Measurements from ENCODE around the gene ZNF248. TPM values are rescaled to one million over a fixed set of nuclear protein-coding genes. Genes with fewer than 3 reads are reported as not detected.

The ZNF248 gene
- total and polyA plus RNA-seq, 2 experiments from 2014 or later: 6.8 to 13.7 TPM

DNA sequence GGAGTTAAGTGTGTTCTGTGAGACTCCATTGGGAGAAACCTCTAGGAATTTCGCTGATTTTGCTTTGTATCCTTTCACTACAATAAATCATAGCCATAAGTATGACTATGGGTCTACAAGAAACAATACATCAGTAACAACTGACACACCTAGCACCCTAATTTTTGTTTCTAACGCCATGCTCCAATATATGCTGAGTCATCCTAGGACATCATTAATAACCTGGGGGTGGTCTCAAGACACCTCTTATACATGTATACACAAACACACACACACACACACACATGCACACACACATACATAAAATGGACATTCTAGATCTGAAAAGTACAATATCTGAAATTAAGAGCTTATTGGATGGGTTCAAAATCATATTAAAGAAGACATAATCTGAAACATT, 18.2 kb downstream of the ZNF248 start:
- Histone ChIP-seq H3K9me2 (ENCODE audit: insufficient read depth) (no peaks in the 10 kb centered on the region), H3K4me1 (ENCODE audit: insufficient read depth) (no peaks in the 10 kb centered on the region), H3F3A (ENCODE audit: insufficient read depth) (no peaks in the 10 kb centered on the region), H3K4me2 (ENCODE audit: unreplicated experiment) (no peak overlapping the region), H3K79me2 (ENCODE audit: insufficient read depth) (peaks cover 5% of the 10 kb centered on the region; the same call in 1 of the 2 replicates), H3K4me3 (no peak overlapping the region), H3K36me3 (ENCODE audit: low read depth) (peaks cover 7% of the 10 kb centered on the region), H3K27ac (no peak overlapping the region), H2AFZ (no peak overlapping the region), H3K9me3 (ENCODE audit: low read depth) (no peaks in the 10 kb centered on the region), H4K20me1 (ENCODE audit: insufficient read depth) (no peaks in the 10 kb centered on the region), H3K9ac (no peak overlapping the region), H3K27me3 (replicated peaks; ENCODE audit: insufficient read depth) (no peaks in the 10 kb centered on the region)
- no peak for TF ChIP-seq EZH2 (IDR thresholded peaks at IDR 0.05; ENCODE audit: insufficient read depth, poor library complexity, severe bottlenecking)
- no peak for TF ChIP-seq EZH2phosphoT487 (IDR thresholded peaks at IDR 0.05; ENCODE audit: insufficient read depth, low read depth)
- in situ Hi-C loops (cut with MboI): no loop called here
- 89 to 98% methylated on average over 2 of the region's 2 CpGs for WGBS, 2 experiments (ENCODE audit: low coverage in 1 of 2, low lambda C conversion rate in 2 of 2, missing lambda C conversion rate in 2 of 2)
- no peak for DNase-seq

DNA sequence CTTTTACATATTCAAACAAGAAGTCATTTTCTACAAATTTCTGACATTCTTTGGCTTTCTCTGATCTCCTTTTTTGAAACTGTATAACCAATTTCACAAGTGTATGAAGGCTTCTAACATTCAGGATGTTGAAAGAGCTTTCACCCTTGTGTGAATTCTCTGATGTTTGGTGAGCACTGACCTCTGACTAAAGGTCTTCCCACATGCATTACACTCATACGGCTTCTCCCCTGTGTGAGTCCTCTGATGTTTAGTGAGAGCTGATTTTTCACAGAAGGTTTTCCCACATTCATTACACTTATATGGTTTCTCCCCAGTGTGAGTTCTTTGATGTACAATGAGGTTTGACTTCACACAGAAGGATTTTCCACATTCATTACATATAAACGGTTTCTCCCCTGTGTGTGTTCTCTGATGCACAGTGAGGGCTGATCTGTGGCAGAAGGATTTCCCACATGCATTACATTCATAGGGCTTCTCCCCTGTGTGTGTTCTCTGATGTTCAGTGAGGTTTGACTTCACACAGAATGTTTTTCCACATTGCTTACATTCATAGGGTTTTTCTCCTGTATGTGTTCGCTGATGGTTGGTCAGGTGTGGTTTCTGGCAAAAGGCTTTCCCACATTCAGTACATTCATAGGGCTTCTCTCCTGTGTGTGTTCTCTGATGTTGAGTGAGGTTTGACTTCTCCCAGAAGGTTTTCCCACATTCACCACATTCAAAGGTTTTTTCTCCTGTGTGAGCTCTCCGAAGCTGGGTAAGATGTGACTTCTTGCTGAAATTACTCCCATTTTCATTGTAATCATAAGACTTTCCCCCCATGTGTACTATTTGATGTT, 25.7 kb downstream of the ZNF248 start:
- H3K9ac ChIP-seq: no peak overlapping the region
- no peaks in the 10 kb centered on the region for H3F3A ChIP-seq (ENCODE audit: insufficient read depth)
- DNase-seq: peak; percentile 3
- H3K4me2 ChIP-seq (ENCODE audit: unreplicated experiment): no peak overlapping the region
- H3K27ac ChIP-seq: no peak overlapping the region
- H3K79me2 ChIP-seq (ENCODE audit: insufficient read depth): no peaks in the 10 kb centered on the region
- no peak for TF ChIP-seq EZH2 (IDR thresholded peaks at IDR 0.05; ENCODE audit: insufficient read depth, poor library complexity, severe bottlenecking)
- TF ChIP-seq EZH2phosphoT487 (IDR thresholded peaks at IDR 0.05; ENCODE audit: insufficient read depth, low read depth): no peak
- no peak overlapping the region for H3K4me3 ChIP-seq
- H3K36me3 ChIP-seq (ENCODE audit: low read depth): peaks cover 56% of the 10 kb centered on the region
- H3K4me1 ChIP-seq (ENCODE audit: insufficient read depth): no peaks in the 10 kb centered on the region
- no peaks in the 10 kb centered on the region for H3K9me2 ChIP-seq (ENCODE audit: insufficient read depth)
- no peaks in the 10 kb centered on the region for H4K20me1 ChIP-seq (ENCODE audit: insufficient read depth)
- WGBS, 2 experiments (ENCODE audit: low coverage in 1 of 2, low lambda C conversion rate in 2 of 2, missing lambda C conversion rate in 2 of 2): 97 to 99% methylated on average over 4 of the region's 4 CpGs
- H3K9me3 ChIP-seq (ENCODE audit: low read depth): peaks cover 4% of the 10 kb centered on the region
- in situ Hi-C loops (cut with MboI): no loop called here
- H3K27me3 ChIP-seq (replicated peaks; ENCODE audit: insufficient read depth): no peaks in the 10 kb centered on the region
- no peak overlapping the region for H2AFZ ChIP-seq

DNA sequence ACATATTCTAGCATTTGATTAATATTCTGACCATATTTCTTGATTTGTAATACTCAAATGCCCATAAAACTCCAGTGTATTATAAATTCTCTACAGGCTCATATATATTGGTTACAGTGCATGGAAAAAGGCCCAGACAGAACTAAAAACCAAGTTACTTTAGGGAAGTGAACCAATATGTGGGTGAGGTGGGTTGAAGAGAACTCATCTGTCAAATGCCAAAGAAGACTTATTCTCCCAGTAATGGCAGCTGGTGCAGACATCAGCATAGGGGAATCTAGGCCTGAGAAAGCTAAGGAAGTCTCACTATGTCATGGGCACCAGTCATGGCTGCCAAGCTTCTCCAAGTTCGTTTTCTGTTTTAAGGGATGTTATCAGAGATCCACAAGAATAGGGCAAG, 30.6 kb downstream of the ZNF248 start:
- Histone ChIP-seq H3K27me3 (replicated peaks; ENCODE audit: insufficient read depth) (no peaks in the 10 kb centered on the region), H3K9ac (no peak overlapping the region), H3K79me2 (ENCODE audit: insufficient read depth) (no peaks in the 10 kb centered on the region), H3K27ac (no peak overlapping the region), H3K36me3 (ENCODE audit: low read depth) (peaks cover 30% of the 10 kb centered on the region), H3K4me2 (ENCODE audit: unreplicated experiment) (no peak overlapping the region), H3F3A (ENCODE audit: insufficient read depth) (no peaks in the 10 kb centered on the region), H3K4me1 (ENCODE audit: insufficient read depth) (no peaks in the 10 kb centered on the region), H3K9me2 (ENCODE audit: insufficient read depth) (no peaks in the 10 kb centered on the region), H3K4me3 (no peak overlapping the region), H4K20me1 (ENCODE audit: insufficient read depth) (no peaks in the 10 kb centered on the region), H2AFZ (no peak overlapping the region), H3K9me3 (ENCODE audit: low read depth) (no peaks in the 10 kb centered on the region)
- TF ChIP-seq EZH2 (IDR thresholded peaks at IDR 0.05; ENCODE audit: insufficient read depth, poor library complexity, severe bottlenecking) (no peak), EZH2phosphoT487 (IDR thresholded peaks at IDR 0.05; ENCODE audit: insufficient read depth, low read depth) (no peak)
- 89 to 92% methylated on average over 1 of the region's 1 CpG for WGBS, 2 experiments (ENCODE audit: low coverage in 1 of 2, low lambda C conversion rate in 2 of 2, missing lambda C conversion rate in 2 of 2)
- in situ Hi-C loops (cut with MboI): no loop called here
- DNase-seq: no peak

DNA sequence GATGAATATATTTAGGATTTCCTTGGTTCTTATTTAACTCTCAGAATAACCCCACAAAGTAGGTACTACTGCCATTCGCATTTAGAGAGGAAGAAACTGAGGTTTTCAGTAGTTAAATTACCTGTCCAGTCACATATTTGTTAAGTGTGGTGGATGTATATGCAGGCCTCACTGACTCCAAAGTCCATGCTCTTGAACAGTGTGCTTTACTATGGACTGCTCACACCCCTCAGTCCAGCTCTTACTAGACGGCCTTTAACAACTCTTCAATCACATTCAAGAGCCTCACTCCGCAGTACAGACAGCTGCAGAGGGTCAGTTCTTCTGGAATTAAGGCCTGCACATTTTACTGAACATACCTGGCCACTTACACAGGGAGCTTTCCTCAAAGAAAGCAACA, 36.2 kb downstream of the ZNF248 start:
- Histone ChIP-seq H3K36me3 (ENCODE audit: low read depth) (no peaks in the 10 kb centered on the region; the same call in 1 of the 2 replicates), H3K9me3 (ENCODE audit: low read depth) (no peaks in the 10 kb centered on the region), H3K9ac (no peak overlapping the region), H3K79me2 (ENCODE audit: insufficient read depth) (no peaks in the 10 kb centered on the region), H3K27ac (no peak overlapping the region), H4K20me1 (ENCODE audit: insufficient read depth) (no peaks in the 10 kb centered on the region), H3K4me1 (ENCODE audit: insufficient read depth) (no peaks in the 10 kb centered on the region), H3K27me3 (replicated peaks; ENCODE audit: insufficient read depth) (no peaks in the 10 kb centered on the region), H3K4me3 (no peak overlapping the region), H2AFZ (no peak overlapping the region), H3K4me2 (ENCODE audit: unreplicated experiment) (no peak overlapping the region), H3F3A (ENCODE audit: insufficient read depth) (no peaks in the 10 kb centered on the region), H3K9me2 (ENCODE audit: insufficient read depth) (no peaks in the 10 kb centered on the region)
- TF ChIP-seq EZH2phosphoT487 (IDR thresholded peaks at IDR 0.05; ENCODE audit: insufficient read depth, low read depth): no peak
- TF ChIP-seq EZH2 (IDR thresholded peaks at IDR 0.05; ENCODE audit: insufficient read depth, poor library complexity, severe bottlenecking): no peak
- whole genome bisulfite sequencing, 2 experiments (ENCODE audit: low coverage in 1 of 2, low lambda C conversion rate in 2 of 2, missing lambda C conversion rate in 2 of 2): 94 to 99% methylated on average over 3 of the region's 3 CpGs
- in situ Hi-C loops (cut with MboI): no loop called here
- no peak for DNase-seq
